ENCODE data around the gene GBP3. TPM values are rescaled to one million over a fixed set of nuclear protein-coding genes. Genes with fewer than 3 reads are reported as not detected.
"Not testable (repeated sequence)": the region's sequence is repeated elsewhere in the genome, so short reads cannot be mapped to it uniquely, and the experiment has no call there.

Gene GBP3
- total RNA-seq, 1 donor from 2014 or later: 39.4 TPM

- Histone ChIP-seq H3K27me3 (ENCODE audit: control insufficient read depth, insufficient read depth, low read length) (no peaks in the 10 kb centered on the region), H3K36me3 (ENCODE audit: control insufficient read depth, insufficient read depth, low read length) (no peaks in the 10 kb centered on the region), H3K4me3 (ENCODE audit: low read depth, low read length) (no peak overlapping the region)
- TF ChIP-seq, protein P1, sequence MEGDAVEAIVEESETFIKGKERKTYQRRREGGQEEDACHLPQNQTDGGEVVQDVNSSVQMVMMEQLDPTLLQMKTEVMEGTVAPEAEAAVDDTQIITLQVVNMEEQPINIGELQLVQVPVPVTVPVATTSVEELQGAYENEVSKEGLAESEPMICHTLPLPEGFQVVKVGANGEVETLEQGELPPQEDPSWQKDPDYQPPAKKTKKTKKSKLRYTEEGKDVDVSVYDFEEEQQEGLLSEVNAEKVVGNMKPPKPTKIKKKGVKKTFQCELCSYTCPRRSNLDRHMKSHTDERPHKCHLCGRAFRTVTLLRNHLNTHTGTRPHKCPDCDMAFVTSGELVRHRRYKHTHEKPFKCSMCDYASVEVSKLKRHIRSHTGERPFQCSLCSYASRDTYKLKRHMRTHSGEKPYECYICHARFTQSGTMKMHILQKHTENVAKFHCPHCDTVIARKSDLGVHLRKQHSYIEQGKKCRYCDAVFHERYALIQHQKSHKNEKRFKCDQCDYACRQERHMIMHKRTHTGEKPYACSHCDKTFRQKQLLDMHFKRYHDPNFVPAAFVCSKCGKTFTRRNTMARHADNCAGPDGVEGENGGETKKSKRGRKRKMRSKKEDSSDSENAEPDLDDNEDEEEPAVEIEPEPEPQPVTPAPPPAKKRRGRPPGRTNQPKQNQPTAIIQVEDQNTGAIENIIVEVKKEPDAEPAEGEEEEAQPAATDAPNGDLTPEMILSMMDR (IDR thresholded peaks at IDR 0.05; ENCODE audit: insufficient read depth, low read length, poor library complexity, severe bottlenecking): no peak
- DNase-seq (ENCODE audit: low read depth): no peak
These were observed 18.5 kb upstream of the GBP3 start for GRCh38 chr1:89041119-89041641.

DNA sequence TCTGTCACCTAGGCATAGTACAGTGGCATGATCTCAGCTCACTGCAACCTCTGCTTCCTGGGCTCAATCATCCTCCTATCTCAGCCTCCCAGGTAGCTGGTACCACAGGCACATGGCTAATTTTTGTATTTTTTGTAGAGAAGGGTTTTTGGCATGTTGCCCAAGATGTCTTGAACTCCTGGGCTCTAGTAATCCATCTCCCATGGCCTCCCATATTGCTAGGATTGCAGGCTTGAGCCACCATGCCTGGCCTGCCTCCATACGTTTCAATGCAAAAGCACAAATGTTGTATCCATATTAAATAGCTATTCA is 17.6 kb upstream of the GBP3 start:
- no peak overlapping the region for H3K4me3 ChIP-seq (ENCODE audit: low read depth, low read length)
- no peaks in the 10 kb centered on the region for H3K27me3 ChIP-seq (ENCODE audit: control insufficient read depth, insufficient read depth, low read length)
- H3K36me3 ChIP-seq (ENCODE audit: control insufficient read depth, insufficient read depth, low read length): no peaks in the 10 kb centered on the region
- DNase-seq (ENCODE audit: low read depth): no peak
- TF ChIP-seq, protein P1 (IDR thresholded peaks at IDR 0.05; ENCODE audit: insufficient read depth, low read length, poor library complexity, severe bottlenecking): no peak

- Histone ChIP-seq H3K27me3 (ENCODE audit: control insufficient read depth, insufficient read depth, low read length) (no peaks in the 10 kb centered on the region), H3K4me3 (ENCODE audit: low read depth, low read length) (no peak overlapping the region), H3K36me3 (ENCODE audit: control insufficient read depth, insufficient read depth, low read length) (no peaks in the 10 kb centered on the region)
- no peak for DNase-seq (ENCODE audit: low read depth)
- TF ChIP-seq, protein P1 (IDR thresholded peaks at IDR 0.05; ENCODE audit: insufficient read depth, low read length, poor library complexity, severe bottlenecking): no peak
These were observed 14.5 kb upstream of the GBP3 start for GRCh38 chr1:89037186-89037585.

- TF ChIP-seq, protein P1 (IDR thresholded peaks at IDR 0.05; ENCODE audit: insufficient read depth, low read length, poor library complexity, severe bottlenecking): no peak
- DNase-seq (ENCODE audit: low read depth): no peak
- H3K4me3 ChIP-seq (ENCODE audit: low read depth, low read length): no peak overlapping the region
- H3K36me3 ChIP-seq (ENCODE audit: control insufficient read depth, insufficient read depth, low read length): no peaks in the 10 kb centered on the region
- no peaks in the 10 kb centered on the region for H3K27me3 ChIP-seq (ENCODE audit: control insufficient read depth, insufficient read depth, low read length)
These were observed 12.4 kb upstream of the GBP3 start for GRCh38 chr1:89035080-89035479.

GRCh38 chr1:89034004-89034403 is 11.3 kb upstream of the GBP3 start:
- H3K36me3 ChIP-seq (ENCODE audit: control insufficient read depth, insufficient read depth, low read length); DNase-seq (ENCODE audit: low read depth); H3K4me3 ChIP-seq (ENCODE audit: low read depth, low read length); H3K27me3 ChIP-seq (ENCODE audit: control insufficient read depth, insufficient read depth, low read length): not testable (repeated sequence)

- H3K27me3 ChIP-seq (ENCODE audit: control insufficient read depth, insufficient read depth, low read length); DNase-seq (ENCODE audit: low read depth); H3K36me3 ChIP-seq (ENCODE audit: control insufficient read depth, insufficient read depth, low read length); H3K4me3 ChIP-seq (ENCODE audit: low read depth, low read length): not testable (repeated sequence)
These were observed 6.4 kb upstream of the GBP3 start for GRCh38 chr1:89029051-89029450.

DNA sequence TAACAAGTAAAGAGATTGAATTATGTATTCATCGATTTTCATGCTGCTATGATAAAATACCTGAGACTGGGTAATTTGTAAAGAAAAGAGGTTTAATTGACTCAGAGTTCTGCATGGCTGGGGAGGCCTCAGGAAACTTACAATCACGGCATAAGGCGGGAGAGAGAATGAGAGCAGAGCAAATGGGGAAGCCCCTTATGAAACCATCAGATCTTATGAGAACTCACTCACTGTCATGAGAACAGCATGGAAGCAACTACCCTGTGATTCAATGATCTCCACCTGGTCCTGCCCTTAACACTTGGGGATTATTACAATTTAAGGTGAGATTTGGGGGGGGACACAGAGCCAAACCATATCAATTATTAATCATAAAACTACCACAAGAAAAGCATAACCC is 3.3 kb upstream of the GBP3 start:
- DNase-seq (ENCODE audit: low read depth): no peak
- Histone ChIP-seq H3K4me3 (ENCODE audit: low read depth, low read length) (no peak overlapping the region), H3K36me3 (ENCODE audit: control insufficient read depth, insufficient read depth, low read length) (no peaks in the 10 kb centered on the region), H3K27me3 (ENCODE audit: control insufficient read depth, insufficient read depth, low read length) (no peaks in the 10 kb centered on the region)
- TF ChIP-seq, protein P1 (IDR thresholded peaks at IDR 0.05; ENCODE audit: insufficient read depth, low read length, poor library complexity, severe bottlenecking): no peak
